Breast epithelium (tissue), 3 donors: Measurements from ENCODE around the gene GPATCH4.

Experiments
- POLR2A ChIP-seq: fragments of 450-650 bp; IDR thresholded peaks from one replicate; pipeline ENCODE4 v1.6.1; 2016; ENCODE audit warnings: antibody characterized with exemption, mild to moderate bottlenecking, moderate library complexity
- TF ChIP-seq, protein P1 (sequence below), 3 donors: fragments of 450-650 bp; IDR thresholded peaks; one replicate each; pipeline ENCODE4 v1.5.1; 2016 to 2017; ENCODE audit warnings: antibody characterized with exemption in 3 of 3, mild to moderate bottlenecking in 3 of 3, moderate library complexity in 3 of 3

GRCh38 chr1:156571919-156572662, 29.2 kb downstream of the GPATCH4 start, which contains the start of gene IQGAP3:
- TF ChIP-seq, protein P1, sequence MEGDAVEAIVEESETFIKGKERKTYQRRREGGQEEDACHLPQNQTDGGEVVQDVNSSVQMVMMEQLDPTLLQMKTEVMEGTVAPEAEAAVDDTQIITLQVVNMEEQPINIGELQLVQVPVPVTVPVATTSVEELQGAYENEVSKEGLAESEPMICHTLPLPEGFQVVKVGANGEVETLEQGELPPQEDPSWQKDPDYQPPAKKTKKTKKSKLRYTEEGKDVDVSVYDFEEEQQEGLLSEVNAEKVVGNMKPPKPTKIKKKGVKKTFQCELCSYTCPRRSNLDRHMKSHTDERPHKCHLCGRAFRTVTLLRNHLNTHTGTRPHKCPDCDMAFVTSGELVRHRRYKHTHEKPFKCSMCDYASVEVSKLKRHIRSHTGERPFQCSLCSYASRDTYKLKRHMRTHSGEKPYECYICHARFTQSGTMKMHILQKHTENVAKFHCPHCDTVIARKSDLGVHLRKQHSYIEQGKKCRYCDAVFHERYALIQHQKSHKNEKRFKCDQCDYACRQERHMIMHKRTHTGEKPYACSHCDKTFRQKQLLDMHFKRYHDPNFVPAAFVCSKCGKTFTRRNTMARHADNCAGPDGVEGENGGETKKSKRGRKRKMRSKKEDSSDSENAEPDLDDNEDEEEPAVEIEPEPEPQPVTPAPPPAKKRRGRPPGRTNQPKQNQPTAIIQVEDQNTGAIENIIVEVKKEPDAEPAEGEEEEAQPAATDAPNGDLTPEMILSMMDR (IDR thresholded peaks at IDR 0.05), result no peak
- TF ChIP-seq POLR2A, result no peak
